WTC11 (cell line): ENCODE results near the gene DOCK1.

Experiments
- JUN ChIP-seq: sonication (generic); formaldehyde crosslinking; IDR thresholded peaks from 2 replicates; pipeline ENCODE4 v1.8.0; 2023; ENCODE audit warnings: mild to moderate bottlenecking, missing genetic modification reagents
- KAT7 ChIP-seq: sonication (generic); formaldehyde crosslinking; IDR thresholded peaks from 2 replicates; pipeline ENCODE4 v1.8.1; 2023; ENCODE audit warnings: missing genetic modification reagents, mild to moderate bottlenecking, borderline replicate concordance
- TF ChIP-seq, protein P1 (sequence below): fragments of 200-600 bp; IDR thresholded peaks from 2 replicates; pipeline ENCODE4 v1.8.0; 2022; ENCODE audit warnings: antibody characterized with exemption
- TF ChIP-seq, protein P2 (sequence below): sonication (generic); formaldehyde crosslinking; IDR thresholded peaks from 2 replicates; pipeline ENCODE4 v1.8.0; 2022; ENCODE audit warnings: mild to moderate bottlenecking, missing genetic modification reagents
- TF ChIP-seq, protein P3 (sequence below): sonication (generic); formaldehyde crosslinking; IDR thresholded peaks from 2 replicates; pipeline ENCODE4 v1.8.0; 2022; ENCODE audit warnings: missing genetic modification reagents
- TF ChIP-seq, protein P4 (sequence below): sonication (generic); formaldehyde crosslinking; IDR thresholded peaks from 2 replicates; pipeline ENCODE4 v1.8.1; 2023; ENCODE audit warnings: mild to moderate bottlenecking, missing genetic modification reagents

DNA sequence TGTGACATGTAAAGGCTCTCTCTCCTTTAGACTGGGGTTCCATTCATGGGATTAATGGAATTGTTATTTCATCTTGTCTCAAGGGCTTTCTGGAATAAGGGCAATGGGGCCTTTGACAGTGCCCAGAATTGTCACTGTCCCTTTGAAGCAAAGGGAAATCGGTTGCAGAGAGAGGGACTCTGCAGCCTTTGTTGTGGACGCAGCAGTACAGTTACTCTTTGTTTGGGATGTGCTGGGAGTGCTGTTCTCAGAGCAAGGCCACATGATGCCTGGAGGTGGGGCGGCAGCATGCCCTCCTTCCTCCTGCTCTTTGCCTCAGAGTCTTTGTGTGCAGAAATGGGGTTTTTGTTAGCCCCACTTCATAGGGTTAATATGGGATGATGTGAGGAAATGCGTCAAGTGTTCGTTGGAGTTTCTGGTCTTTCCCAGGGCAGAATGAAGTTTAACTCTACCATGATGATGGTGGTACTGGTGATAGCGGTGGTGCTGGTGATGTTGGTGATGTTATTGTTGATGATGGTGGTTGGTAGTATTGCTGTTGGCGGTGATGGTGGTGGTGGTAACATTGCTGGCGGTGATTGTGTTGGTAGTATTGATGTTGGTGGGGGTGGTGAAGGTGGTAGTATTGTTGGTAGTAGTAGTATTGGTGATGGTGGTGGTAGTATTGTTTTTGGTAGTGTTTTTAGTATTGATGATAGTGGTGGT, 45.3 kb downstream of the DOCK1 start:
- TF ChIP-seq, protein P1, sequence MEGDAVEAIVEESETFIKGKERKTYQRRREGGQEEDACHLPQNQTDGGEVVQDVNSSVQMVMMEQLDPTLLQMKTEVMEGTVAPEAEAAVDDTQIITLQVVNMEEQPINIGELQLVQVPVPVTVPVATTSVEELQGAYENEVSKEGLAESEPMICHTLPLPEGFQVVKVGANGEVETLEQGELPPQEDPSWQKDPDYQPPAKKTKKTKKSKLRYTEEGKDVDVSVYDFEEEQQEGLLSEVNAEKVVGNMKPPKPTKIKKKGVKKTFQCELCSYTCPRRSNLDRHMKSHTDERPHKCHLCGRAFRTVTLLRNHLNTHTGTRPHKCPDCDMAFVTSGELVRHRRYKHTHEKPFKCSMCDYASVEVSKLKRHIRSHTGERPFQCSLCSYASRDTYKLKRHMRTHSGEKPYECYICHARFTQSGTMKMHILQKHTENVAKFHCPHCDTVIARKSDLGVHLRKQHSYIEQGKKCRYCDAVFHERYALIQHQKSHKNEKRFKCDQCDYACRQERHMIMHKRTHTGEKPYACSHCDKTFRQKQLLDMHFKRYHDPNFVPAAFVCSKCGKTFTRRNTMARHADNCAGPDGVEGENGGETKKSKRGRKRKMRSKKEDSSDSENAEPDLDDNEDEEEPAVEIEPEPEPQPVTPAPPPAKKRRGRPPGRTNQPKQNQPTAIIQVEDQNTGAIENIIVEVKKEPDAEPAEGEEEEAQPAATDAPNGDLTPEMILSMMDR: no peak
- no peak for TF ChIP-seq KAT7 (CRISPR knock-in tag)
- TF ChIP-seq, protein P2, sequence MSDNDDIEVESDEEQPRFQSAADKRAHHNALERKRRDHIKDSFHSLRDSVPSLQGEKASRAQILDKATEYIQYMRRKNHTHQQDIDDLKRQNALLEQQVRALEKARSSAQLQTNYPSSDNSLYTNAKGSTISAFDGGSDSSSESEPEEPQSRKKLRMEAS (CRISPR knock-in tag): no peak
- TF ChIP-seq, protein P3, sequence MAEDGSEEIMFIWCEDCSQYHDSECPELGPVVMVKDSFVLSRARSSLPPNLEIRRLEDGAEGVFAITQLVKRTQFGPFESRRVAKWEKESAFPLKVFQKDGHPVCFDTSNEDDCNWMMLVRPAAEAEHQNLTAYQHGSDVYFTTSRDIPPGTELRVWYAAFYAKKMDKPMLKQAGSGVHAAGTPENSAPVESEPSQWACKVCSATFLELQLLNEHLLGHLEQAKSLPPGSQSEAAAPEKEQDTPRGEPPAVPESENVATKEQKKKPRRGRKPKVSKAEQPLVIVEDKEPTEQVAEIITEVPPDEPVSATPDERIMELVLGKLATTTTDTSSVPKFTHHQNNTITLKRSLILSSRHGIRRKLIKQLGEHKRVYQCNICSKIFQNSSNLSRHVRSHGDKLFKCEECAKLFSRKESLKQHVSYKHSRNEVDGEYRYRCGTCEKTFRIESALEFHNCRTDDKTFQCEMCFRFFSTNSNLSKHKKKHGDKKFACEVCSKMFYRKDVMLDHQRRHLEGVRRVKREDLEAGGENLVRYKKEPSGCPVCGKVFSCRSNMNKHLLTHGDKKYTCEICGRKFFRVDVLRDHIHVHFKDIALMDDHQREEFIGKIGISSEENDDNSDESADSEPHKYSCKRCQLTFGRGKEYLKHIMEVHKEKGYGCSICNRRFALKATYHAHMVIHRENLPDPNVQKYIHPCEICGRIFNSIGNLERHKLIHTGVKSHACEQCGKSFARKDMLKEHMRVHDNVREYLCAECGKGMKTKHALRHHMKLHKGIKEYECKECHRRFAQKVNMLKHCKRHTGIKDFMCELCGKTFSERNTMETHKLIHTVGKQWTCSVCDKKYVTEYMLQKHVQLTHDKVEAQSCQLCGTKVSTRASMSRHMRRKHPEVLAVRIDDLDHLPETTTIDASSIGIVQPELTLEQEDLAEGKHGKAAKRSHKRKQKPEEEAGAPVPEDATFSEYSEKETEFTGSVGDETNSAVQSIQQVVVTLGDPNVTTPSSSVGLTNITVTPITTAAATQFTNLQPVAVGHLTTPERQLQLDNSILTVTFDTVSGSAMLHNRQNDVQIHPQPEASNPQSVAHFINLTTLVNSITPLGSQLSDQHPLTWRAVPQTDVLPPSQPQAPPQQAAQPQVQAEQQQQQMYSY (CRISPR knock-in tag): no peak
- TF ChIP-seq, protein P4, sequence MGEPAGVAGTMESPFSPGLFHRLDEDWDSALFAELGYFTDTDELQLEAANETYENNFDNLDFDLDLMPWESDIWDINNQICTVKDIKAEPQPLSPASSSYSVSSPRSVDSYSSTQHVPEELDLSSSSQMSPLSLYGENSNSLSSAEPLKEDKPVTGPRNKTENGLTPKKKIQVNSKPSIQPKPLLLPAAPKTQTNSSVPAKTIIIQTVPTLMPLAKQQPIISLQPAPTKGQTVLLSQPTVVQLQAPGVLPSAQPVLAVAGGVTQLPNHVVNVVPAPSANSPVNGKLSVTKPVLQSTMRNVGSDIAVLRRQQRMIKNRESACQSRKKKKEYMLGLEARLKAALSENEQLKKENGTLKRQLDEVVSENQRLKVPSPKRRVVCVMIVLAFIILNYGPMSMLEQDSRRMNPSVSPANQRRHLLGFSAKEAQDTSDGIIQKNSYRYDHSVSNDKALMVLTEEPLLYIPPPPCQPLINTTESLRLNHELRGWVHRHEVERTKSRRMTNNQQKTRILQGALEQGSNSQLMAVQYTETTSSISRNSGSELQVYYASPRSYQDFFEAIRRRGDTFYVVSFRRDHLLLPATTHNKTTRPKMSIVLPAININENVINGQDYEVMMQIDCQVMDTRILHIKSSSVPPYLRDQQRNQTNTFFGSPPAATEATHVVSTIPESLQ: no peak
- TF ChIP-seq JUN (CRISPR knock-in tag): no peak
